ENCODE measurements around the gene XRCC3.

XRCC3 gene

DNA sequence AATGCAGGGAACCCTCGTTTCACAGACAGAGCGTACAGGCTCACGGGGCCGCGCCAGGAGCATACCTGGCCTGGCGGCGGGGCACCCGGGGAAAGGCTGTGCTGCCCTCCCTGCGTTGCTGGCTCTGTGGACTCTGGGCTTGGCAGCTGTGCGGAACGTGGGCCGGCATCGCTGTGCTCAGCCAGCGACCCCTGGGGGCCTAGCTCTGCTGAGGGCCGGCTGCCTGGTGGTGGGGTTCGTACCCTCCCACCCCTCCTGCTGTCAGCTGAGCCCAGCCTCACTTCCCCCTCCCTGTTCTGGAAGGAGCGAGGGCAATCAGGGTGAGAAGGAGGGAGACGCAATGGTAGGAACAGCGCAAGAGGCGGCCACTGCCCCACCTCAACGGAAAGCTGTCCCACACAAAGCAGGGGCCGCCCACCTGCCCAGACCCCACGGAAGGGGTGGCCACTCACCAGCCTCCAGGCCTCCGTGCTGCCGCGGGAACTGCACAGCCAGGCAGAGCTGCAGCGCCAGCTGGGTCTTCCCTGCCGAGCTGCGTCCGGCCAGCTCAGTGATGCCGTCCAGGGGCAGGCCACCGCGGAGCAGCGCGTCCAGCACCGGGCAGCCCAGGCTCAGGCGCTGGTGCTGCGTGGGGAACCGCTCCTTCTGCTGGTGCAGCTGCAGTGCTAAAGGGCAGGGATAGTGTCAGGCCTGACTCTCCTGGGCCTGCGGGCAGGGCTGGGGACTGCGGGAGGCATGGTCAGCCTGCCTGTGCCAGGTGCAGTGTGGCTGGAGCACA, 8.5 kb downstream of the XRCC3 start:
- no peak for DNase-seq (ENCODE audit: low read depth)

DNA sequence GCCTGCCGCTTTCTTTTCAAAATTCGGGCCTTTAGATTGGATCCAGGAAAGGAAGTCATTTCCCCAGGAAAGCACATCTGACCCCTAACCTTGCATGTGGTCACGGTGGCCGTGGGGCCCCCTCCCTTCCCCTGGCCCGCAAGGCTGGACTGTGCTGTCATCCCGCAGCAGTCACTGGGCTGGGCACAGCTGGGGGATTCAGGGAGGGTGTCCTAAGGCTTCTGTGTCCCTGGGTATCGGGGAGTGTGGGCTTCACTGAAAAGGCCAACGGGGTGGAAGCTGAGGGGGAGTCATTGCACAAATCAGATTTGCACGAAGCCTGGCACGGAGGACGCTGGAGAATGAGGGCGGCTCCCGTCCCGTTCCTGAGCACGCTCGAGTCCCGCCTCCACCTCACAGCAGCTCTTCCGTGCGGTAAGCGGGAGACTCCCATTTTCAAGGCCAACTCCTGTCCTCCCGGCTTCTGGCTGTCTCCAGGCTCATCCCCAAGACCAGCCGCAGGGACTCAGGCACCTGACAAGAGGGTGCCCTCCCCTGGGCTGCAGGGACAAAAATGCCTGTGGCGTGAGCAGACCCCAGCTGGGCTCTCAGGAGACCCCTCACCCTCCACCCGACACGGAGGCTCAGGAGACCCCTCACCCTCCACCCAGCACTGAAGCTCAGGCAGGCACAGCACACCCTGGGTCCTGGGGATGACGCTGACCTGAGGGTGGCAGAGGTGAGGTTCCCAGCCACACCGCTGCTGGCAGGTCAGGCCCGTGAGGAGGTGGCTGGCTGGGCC, 9.6 kb downstream of the XRCC3 start:
- DNase-seq (ENCODE audit: low read depth), result no peak

- DNase-seq (ENCODE audit: low read depth), result no peak
These were observed 10.1 kb downstream of the XRCC3 start for GRCh38 chr14:103705118-103705503.

- DNase-seq (ENCODE audit: low read depth), result no peak
These were observed 10.5 kb downstream of the XRCC3 start for GRCh38 chr14:103704708-103705107.

DNA sequence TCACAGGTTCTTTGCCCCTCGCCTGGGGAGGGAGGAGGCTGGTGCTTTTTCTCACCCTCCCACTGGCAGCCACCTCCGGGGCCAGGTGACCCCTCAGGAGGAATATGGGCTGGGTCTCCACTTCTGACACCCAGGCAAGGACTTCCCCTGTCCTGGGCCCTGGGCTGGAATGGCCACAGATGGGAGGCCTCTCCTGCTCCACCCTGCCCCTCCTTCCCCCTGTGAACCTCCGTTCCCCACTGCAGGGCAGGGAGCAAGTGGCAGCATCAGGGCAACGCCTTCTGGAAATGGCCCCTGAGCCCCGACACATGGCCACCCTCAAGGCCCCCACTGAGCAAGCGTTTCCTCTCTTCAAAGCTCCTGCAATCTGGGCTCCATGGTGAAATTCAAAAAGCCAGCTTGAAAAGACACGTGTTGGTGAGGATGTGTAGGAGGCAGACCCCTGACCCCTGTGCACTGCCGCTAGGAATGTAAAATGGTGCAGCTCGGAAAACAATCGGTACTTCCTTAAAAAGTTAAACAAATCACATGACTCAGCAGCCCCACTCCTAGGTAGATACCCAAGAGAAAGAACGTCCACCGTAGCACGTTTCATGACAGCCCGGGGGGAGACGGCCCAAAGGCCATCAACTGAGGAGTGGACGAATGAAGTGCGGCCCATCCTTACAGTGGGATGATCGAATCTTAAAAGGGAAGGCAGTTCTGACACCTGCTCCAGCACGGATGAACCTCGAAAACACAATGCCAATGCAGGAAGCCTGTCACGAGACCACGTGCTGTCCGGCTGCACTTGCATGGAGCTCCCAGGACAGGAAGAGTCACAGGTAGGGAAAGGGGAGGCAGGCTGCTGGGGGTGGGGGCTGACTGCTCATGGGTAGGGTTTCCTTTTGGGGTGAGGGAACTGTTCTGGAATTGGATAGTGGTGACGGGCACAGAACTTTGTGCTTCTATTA, 11.5 kb downstream of the XRCC3 start:
- DNase-seq (ENCODE audit: low read depth), result no peak

DNA sequence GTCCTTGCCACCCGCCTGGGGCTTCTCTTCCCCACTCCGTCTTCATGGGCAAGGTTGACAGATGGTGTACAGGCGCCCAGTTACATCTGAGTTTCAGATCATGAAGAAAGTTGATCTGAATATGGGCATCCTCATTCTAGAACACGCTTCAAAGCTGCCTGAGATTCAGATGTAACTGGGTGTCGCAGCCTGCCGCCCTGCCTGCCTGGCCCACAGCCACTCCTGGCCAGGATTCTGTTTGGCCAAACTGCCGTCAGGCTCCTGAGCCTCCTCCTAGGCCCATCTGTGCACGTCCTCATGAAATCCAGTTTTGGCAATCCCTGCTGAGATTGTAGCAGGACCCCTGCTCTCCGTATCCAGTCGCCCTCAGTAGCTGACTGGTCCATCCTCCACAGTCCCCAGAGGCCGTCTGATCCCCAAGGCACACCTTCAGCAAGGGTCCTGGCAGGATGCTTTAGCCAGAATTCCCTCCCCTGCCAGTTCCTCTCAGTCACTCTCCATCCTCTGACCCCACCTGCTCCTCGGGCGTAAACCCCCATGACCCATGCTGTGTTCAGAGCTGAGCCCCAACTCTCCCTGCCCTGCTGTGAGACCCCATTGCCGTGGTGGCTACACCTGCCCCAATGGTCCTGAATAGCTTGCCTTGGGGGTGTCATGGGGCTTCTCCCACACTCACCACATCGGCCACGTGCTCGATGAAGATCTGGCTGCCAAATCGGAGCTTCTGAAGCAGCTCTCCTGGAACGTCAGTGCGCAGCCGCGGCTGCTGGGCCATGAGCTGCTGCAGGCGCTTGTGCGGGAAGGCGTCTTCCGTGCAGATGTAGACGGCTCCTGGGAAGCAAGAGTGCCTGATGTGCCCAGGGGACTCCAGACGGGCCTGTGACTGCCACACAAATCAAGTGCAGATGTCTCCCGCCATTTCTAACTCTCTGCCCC, 12.5 kb downstream of the XRCC3 start:
- no peak for DNase-seq (ENCODE audit: low read depth)

DNA sequence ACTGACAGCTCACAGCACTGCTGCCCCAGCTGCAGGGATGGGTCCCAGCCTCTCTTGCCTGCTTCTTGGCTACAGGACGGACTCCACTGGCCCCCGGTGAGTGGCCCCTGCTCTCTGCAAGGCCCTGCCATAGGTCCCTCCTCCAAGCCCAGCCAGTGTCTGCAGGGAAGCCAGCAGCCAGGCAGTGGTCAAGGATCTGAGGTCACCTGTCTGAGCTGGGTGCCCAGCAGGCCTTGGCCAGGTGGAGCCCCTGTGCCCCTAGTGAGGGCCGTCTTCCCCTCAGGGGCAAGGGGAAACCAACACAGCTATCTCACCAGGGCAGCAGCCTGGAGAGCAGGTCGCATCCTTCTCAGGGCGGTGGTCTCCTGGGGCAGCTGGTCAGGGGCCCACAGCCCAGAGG, 13.2 kb downstream of the XRCC3 start:
- DNase-seq (ENCODE audit: low read depth), result no peak

DNA sequence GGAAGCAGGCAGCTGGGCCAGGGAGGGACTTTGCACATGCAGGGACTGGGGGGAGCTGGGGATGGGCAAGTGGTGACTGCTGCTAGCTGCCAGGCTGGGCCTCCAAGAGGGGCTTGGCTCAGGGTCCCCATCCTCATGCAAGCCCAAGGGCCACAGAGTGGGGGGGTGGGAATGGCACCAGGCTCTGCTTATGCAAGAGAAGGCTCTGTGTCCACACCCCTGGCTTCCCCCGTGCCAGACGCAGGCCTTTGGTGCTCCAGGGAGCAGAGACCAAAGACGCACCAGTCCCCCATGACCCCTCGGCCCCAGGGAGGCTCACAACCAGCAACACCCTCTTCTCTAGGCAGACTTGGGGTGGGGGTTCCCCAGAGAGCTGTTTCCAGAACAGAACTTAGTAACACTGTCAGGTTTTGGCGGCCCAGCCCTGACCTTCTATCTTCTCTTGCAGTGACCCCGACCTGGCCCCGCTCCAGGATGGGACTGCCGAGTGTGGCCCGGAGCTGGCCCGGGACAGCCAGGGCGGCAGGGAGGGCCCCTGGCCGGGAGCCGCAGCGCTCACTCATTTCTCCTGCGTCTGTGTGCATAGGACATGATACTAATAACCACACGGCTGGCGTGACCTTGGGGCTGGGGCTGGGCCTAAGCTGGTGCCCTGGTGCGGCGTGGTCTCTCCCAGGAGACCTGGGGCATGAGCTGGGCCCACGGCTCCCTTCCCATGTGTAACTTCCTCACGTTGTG, 14.3 kb downstream of the XRCC3 start:
- no peak for DNase-seq (ENCODE audit: low read depth)

GRCh38 chr14:103699901-103700752, 15.1 kb downstream of the XRCC3 start:
- no peak for DNase-seq (ENCODE audit: low read depth)

- DNase-seq (ENCODE audit: low read depth), result no peak
These were observed 16.0 kb downstream of the XRCC3 start for GRCh38 chr14:103699261-103699661.

GRCh38 chr14:103698380-103699260, 16.6 kb downstream of the XRCC3 start:
- no peak for DNase-seq (ENCODE audit: low read depth)

GRCh38 chr14:103697603-103698379, 17.5 kb downstream of the XRCC3 start:
- no peak for DNase-seq (ENCODE audit: low read depth)

DNA sequence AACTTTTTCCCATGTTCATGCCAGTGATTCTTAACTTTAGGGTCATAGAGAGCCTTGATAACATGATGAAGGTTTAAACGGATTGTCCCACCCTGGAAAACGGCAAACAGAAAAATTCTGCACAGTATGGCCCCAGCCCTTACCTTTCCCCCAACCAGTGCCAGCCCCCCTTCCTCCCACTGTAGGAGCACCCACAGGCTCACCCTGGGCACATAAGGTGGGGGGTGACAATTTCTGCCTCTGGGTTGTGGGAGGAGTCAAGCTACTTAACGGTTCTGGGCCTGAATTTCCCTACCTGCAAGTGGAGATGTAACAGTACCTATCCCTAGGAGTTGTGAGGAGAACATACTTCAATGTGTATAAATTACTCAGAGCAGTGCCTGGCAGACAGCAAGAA, 18.0 kb downstream of the XRCC3 start:
- no peak for DNase-seq (ENCODE audit: low read depth)

DNA sequence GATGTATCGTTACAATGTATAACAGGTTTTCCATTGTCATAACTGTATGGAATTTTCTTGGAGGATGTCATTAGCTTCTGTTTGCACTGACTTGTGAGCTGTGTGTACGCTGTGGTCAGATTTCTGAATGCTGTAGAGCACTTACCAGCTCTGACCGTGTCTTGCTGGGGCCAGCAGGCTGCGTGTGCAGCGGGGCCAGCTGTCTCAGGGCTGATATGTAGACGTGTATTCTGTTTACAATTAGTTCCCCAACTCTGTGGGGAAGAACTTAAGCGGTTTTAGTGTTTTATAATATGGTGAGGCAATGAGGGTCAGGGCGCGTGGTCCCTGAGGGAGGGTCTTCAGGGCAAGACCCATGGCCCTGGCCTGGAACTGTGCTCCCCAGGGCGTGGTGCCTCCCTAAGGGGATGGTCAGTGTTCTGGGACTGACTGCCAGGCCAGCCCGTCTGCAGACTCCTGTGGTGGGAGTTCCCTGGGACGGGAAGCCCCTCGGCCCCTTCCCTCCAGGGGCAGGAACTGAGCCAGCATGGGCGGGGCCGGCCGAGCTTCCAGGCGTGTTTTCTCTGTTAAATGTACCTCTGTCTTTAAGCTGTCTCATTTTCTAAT, 18.7 kb downstream of the XRCC3 start:
- no peak for DNase-seq (ENCODE audit: low read depth)

- DNase-seq (ENCODE audit: low read depth), result no peak
These were observed 19.2 kb downstream of the XRCC3 start for GRCh38 chr14:103696070-103696402.

GRCh38 chr14:103695296-103696069, 19.8 kb downstream of the XRCC3 start:
- no peak for DNase-seq (ENCODE audit: low read depth)

GRCh38 chr14:103694572-103695026, 20.7 kb downstream of the XRCC3 start:
- no peak for DNase-seq (ENCODE audit: low read depth)

Data from stimulated activated CD8-positive, alpha-beta memory T cell treated with anti-CD3 and anti-CD28 coated beads, Interleukin-12 subunit alpha, Interleukin-12 subunit beta, amount 100 ng/mL, for 4 hours (primary cell).